Measurements from ENCODE around the gene RTEL1. TPM values are rescaled to one million over a fixed set of nuclear protein-coding genes. Genes with fewer than 3 reads are reported as not detected.
A peak's percentile ranks its signal among the peaks of the same experiment; 100 is the strongest.

The RTEL1 gene
- total RNA-seq, 4 donors from 2014 or later, result 14.1 to 87.4 (median 54.2) TPM

GRCh38 chr20:63618291-63618980, 39.7 kb upstream of the RTEL1 start:
- Histone ChIP-seq H3K36me3 (no peaks in the 10 kb centered on the region), H3K4me3 (replicated peaks in 1 of 3) (no peak overlapping the region)
- 81 to 88% methylated on average over 10 to 11 of the region's 11 CpGs for WGBS, 2 donors

GRCh38 chr20:63619086-63619485, 39.0 kb upstream of the RTEL1 start:
- Histone ChIP-seq H3K27me3 (no peaks in the 10 kb centered on the region), H3K4me3 (replicated peaks in 1 of 3) (no peak overlapping the region), H3K27ac (peak overlapping the region; percentile 81 to 89 (median 89)), H3K9me3 (no peaks in the 10 kb centered on the region), H3K36me3 (no peaks in the 10 kb centered on the region), H3K4me1 (peaks cover 54 to 68% of the 10 kb centered on the region in 2 donors)
- intact Hi-C loops (cut with DNase I), result no loop called here
- TF ChIP-seq CTCF (IDR thresholded peaks at IDR 0.05), result no peak
- TF ChIP-seq POLR2A (IDR thresholded peaks at IDR 0.05), result no peak
- DNase-seq, result no peak
- 87 to 91% methylated on average over 13 to 16 of the region's 16 CpGs for WGBS, 2 donors

More at GRCh38 chr20:63618291-63618980, 39.7 kb upstream of the RTEL1 start:
- no peak for DNase-seq
- Histone ChIP-seq H3K27ac (peak overlapping the region; percentile 89 to 92 (median 89)), H3K4me1 (peaks cover 59 to 69% of the 10 kb centered on the region in 2 donors), H3K9me3 (no peaks in the 10 kb centered on the region), H3K27me3 (no peaks in the 10 kb centered on the region)
- no peak for TF ChIP-seq POLR2A (IDR thresholded peaks at IDR 0.05)
- TF ChIP-seq CTCF (IDR thresholded peaks at IDR 0.05), result no peak
- intact Hi-C loops (cut with DNase I), result no loop called here

GRCh38 chr20:63619505-63619904, 38.6 kb upstream of the RTEL1 start:
- H3K36me3 ChIP-seq, result no peaks in the 10 kb centered on the region
- intact Hi-C loops (cut with DNase I), result no loop called here

GRCh38 chr20:63620991-63621390, 37.1 kb upstream of the RTEL1 start:
- Histone ChIP-seq H3K27me3 (no peaks in the 10 kb centered on the region), H3K4me1 (peaks cover 53 to 76% of the 10 kb centered on the region in 2 donors), H3K4me3 (replicated peaks in 1 of 3) (no peak overlapping the region), H3K36me3 (no peaks in the 10 kb centered on the region), H3K27ac (peak overlapping the region; percentile 81 to 89 (median 89)), H3K9me3 (no peaks in the 10 kb centered on the region)
- 36 to 37% methylated on average over 8 of the region's 8 CpGs for WGBS, 2 donors
- DNase-seq, result peak; percentile 77 to 79
- no peak for TF ChIP-seq CTCF (IDR thresholded peaks at IDR 0.05)
- peak in 1 of 2 donors; percentile 50 for TF ChIP-seq POLR2A (IDR thresholded peaks at IDR 0.05)
- intact Hi-C loops (cut with DNase I), result no loop called here

More at GRCh38 chr20:63619505-63619904, 38.6 kb upstream of the RTEL1 start:
- Histone ChIP-seq H3K4me1 (peaks cover 54 to 67% of the 10 kb centered on the region in 2 donors), H3K27ac (peak overlapping the region; percentile 81 to 89 (median 89)), H3K4me3 (replicated peaks in 1 of 3) (no peak overlapping the region), H3K27me3 (no peaks in the 10 kb centered on the region), H3K9me3 (no peaks in the 10 kb centered on the region)
- peak in 1 of 2 donors; percentile 41 for TF ChIP-seq POLR2A (IDR thresholded peaks at IDR 0.05)
- no peak for TF ChIP-seq CTCF (IDR thresholded peaks at IDR 0.05)
- DNase-seq, result peak; percentile 65 to 75
- WGBS, 2 donors, result 24 to 53% methylated on average over 7 to 13 of the region's 13 CpGs

- Histone ChIP-seq H3K36me3 (no peaks in the 10 kb centered on the region), H3K4me3 (replicated peaks in 1 of 3) (no peak overlapping the region), H3K27ac (peak overlapping the region in 2 of 3 donors; percentile 89), H3K9me3 (no peaks in the 10 kb centered on the region), H3K4me1 (peaks cover 55 to 67% of the 10 kb centered on the region in 2 donors), H3K27me3 (no peaks in the 10 kb centered on the region)
- intact Hi-C loops (cut with DNase I), result no loop called here
- TF ChIP-seq POLR2A (IDR thresholded peaks at IDR 0.05) (no peak), CTCF (IDR thresholded peaks at IDR 0.05) (no peak)
- WGBS, 2 donors, result 76 to 90% methylated on average over 4 of the region's 4 CpGs
- no peak for DNase-seq
Measured at GRCh38 chr20:63622096-63622495, 36.0 kb upstream of the RTEL1 start.
